ENCODE data around the gene DOCK9.

Gene DOCK9

DNA sequence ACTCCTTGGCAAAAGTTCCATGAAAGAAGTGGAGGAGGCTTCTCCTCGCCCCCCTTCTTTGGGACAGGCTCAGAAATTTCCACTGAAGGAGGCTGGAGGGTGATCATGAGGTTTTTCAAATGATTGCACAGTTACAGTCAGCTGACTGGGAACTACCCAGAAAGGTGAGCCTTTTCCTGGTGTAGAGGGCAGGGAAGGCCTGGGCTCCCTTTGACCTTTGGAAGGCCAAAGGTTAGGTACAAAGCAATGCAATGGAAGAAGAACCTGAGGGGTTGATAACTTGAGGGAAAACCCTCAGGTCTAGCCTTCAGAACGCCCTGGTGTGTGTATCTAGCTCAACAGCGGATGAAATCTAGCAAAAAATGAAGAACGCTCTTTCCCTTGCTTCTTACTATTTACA lies 175.3 kb downstream of the DOCK9 start:
- in situ Hi-C loops (cut with MboI; ENCODE audit: low sequenced_read_pairs): no loop called here

DNA sequence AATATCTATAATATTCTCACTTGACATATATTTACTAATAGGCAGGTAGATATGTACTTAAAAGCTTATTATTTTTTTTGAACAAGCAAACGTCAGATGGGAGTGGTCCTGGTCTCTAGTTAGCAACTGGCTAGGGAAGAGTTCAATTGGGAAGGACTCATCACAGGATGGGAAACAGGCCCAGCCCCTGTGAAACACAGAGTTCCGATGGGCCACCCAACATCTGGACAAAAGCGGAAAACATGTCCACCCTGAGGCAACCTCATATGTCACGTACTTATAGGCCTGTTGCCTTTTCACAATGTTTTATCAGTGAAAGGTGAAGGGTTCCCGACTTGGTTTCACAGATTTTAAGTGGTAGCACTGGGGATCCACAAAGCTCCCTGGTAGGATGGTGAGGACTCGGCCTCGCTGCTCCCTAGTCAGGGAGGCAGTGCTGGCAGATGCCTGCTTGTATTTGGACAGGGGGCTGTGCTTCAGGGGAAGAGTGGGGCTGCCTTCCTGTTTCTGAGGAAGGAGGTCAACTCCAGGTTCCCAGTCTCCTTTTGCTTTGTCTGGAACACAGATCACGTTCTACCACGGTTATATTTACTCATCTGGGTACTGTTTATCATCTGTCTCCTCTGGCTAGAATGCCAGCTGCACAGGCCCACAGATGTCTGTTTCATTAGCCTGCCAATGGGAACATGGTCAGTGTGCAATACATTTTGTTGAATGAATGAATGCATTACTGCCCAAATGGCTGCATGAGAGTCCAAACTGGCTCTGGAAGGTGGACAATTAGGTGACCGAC lies 176.0 kb downstream of the DOCK9 start:
- in situ Hi-C loops (cut with MboI; ENCODE audit: low sequenced_read_pairs): no loop called here

DNA sequence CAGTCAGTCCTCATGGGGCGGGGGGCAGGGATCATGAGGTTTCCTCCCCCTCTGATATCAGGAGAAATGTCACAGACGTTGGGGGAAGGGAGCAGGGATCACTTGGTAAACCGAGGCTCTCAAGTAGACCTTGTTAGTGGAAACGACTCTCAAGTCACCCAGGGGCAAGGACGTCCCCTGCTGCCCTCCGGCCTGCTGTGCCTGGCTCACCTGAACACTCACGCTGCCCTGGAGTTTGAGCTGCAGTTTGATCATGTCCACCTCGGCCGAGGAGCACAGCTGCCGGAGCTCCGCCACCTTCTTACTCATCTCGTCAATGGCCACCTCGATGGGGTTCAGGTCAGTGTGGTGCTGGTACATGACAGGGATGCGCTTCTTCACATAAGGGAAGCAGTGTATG lies 177.8 kb downstream of the DOCK9 start:
- in situ Hi-C loops (cut with MboI; ENCODE audit: low sequenced_read_pairs): no loop called here

DNA sequence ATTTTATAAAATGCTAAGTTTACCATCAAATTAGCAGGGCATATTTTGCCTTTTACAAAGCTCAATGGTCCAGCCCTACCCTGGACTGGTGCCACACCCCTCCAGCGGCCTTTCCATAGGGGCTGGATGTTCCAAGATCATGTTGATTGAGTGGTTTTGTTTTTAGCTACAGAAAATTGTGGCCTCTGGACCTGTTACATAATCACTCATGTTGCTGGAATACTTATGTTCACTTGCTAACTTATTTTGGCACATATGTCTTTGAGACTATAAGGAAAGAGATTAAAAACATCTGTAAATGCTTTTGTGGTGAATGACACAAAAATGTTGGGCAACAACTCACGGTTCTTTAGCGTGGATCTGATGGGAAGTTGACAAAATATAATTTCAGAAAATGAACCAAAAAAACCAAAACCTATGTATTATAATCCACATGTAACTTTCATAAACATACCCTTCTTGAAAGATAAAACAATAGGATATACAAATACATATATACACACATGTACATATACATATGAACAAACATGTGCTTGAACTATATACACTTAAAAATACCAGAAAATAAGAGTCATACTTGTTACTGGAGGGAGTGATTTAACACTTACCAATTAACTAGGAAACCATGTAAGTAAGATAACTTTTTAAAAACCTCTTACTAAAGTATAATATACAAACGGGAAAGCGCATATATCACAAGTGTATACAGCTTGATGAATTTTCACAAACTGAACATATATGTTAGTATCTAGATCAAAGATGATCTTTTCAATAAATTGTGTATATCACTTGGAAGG lies 178.8 kb downstream of the DOCK9 start:
- in situ Hi-C loops (cut with MboI; ENCODE audit: low sequenced_read_pairs): no loop called here

DNA sequence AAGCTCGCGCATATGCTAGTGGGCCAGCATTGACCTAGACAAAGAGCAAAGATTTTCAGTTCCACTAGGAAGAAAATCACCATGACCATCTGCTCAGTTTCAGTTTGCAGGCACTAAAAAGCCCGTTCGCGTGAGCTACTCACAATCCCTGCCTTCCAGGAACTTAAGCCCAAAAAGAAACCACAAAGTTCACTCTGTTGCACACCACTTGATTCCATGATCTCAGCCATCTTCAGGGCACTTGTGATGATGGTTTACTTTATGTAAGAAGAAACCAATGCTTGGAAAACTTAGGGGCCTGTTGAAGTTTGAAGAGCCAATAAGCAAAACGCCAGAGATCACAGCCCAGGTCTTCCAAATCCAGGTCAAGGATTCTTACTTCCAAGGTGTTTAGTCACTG lies 180.4 kb downstream of the DOCK9 start:
- in situ Hi-C loops (cut with MboI; ENCODE audit: low sequenced_read_pairs): no loop called here

DNA sequence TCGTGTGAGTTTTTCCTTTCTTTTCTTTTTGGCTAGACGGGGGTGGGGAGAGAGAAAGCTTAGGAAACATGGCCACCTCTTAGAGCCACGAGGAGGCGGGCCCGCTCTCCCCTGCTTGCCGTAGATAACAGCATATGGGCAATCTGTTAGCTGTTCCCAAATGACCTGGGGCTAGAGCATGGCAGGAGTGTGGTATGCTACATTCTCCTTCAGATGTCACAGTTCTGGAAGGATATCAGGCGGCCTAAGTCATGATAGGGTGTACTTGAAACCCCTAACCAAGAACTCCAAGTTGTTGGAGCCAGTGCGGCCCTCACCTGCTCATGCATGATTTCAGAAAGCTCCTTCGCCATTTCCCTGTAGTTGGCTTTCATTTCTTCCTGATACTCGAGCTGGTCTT lies 181.1 kb downstream of the DOCK9 start:
- in situ Hi-C loops (cut with MboI; ENCODE audit: low sequenced_read_pairs): no loop called here

DNA sequence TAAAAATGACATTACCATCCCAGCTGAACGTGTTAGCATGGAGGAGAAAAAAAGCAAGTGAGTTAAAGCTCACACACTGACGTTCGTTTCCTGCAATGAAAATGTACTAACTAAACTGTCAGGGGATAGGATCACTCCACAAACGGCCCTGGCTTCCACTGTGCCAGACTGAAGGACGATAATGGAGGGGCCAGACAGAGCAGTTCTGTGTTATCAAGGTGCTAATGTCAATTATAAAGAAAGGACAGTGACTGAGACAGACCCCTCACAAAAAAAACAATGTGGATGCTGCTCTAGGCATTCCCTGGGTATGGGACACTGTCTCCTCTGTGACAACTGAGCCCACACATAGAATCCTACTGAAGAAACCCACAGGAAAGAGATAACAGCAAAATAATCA lies 181.7 kb downstream of the DOCK9 start:
- in situ Hi-C loops (cut with MboI; ENCODE audit: low sequenced_read_pairs): no loop called here

DNA sequence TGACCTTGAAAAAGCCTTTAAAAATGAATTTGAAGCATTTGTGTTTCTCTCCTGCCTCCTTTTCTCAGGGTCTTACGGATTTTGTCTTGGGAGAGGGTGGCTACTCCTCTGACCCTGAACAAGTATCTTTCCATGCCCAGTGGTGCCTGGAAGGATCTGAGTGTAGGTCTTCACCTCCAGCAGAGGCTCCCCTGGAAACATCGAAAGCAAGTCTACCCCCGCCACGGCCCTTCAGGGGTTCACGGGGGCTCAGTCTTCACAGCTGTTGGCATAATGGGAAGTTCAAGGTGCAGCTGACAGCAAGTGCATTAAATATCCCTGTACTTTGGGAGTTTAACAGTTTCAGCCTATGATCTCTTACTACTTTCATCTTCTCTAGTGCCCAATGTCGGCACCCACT lies 182.6 kb downstream of the DOCK9 start:
- in situ Hi-C loops (cut with MboI; ENCODE audit: low sequenced_read_pairs): no loop called here

DNA sequence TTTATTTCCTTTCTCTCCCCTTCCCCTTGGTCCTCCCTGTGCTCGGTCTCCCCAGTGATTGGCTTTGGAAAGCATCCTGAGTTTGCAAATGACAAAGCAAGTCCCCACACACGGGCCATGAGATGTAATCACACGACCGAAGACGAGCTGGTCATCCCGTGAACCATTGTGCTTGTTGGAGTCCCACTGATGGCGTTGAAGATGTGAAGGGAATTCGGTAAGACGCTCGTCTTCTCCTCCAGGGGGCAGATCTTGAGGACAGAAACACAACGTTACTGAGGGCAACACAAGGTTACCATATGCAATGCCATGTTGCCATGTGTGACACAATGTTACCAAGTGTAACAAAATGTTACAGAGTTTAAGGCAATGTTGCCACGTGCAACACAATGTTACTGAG lies 183.4 kb downstream of the DOCK9 start:
- in situ Hi-C loops (cut with MboI; ENCODE audit: low sequenced_read_pairs): no loop called here

DNA sequence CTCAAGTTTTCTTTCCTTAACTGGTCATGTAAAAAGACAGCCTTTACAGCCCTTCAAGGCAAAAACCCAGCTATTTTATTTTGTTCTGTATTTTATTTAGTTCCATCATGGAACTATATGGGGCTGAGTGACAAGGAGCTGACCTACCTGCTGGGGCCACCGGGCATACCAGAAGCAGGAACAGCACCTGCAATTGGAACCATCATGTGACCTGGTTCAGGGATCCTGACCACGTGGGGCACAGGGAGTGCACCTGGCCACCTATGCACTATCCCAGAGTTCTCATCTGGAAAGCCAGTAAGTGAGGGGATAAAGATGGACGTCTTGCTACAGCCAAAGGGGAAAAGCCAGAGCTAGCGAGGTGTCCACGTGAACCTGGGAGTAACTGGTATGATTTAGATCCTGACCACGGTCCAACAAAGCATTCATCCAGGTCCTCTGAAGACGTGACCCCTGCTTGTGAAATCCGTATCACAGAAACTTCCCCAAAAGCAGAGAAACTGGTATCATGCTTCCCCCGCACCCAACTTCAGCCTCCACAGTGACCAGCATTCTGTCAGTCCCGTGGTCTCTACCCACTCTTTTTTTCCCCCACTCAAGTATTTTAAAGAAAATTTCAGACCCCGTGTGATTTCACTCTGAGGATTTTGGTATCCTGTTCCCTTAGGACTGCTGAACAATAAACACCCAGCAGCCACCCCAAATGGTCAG lies 184.9 kb downstream of the DOCK9 start:
- in situ Hi-C loops (cut with MboI; ENCODE audit: low sequenced_read_pairs): no loop called here

DNA sequence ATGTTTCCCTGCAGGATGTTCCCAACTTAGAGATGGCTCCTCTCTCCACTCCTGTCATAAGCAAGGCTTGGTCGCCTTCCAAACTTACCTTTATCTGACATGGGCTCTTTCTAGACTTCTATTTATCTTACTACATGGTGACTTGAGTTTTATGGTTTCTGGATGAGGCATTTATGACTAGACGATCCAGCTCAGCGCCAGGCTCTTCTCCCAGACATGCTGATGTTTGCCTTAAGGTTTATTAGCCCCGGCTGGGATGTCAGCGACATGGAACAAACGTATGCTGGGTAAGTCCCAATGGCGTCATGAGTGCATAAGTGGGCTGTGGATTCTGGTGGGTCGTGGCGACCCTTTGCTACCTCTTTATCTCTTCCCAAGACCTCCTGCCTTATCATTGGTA lies 185.5 kb downstream of the DOCK9 start:
- in situ Hi-C loops (cut with MboI; ENCODE audit: low sequenced_read_pairs): no loop called here

DNA sequence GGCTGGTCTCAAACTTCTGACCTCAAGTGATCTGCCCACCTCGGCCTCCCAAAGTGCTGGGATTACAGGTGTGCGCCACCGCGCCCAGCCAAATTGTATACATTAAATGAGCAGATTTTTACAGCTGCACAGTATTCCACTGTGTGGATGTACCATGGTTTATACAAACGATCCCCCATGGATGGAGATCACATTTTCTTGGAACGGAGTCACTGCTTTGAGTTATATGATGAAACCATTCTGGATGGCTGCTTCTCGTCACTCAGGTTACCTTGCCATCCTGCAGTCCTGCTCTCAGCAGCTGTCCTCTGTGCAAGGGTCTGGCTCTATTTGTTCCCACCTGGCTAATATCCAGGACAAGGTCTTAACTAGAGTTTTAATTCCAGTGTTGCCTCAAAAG lies 186.3 kb downstream of the DOCK9 start:
- in situ Hi-C loops (cut with MboI; ENCODE audit: low sequenced_read_pairs): no loop called here

DNA sequence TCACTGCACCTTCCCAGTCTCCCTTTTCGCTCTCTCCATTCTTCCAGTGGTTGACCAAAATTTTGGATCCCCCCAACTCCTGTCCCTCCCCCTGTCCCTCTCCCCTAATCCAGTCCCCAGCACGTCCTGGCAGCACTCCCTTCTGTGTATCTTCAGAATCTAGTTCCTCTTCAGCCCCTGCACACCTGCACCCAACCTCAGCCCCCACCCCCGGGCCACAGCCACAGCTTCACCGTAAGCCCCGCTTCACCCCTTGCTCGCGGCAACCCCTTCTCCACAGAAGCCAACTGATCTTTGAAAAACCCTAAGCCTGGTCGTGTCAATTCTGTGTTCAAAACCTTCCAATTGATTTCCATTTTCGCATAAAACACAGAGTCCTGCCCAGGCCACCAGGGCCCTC lies 189.9 kb downstream of the DOCK9 start:
- in situ Hi-C loops (cut with MboI; ENCODE audit: low sequenced_read_pairs): no loop called here

DNA sequence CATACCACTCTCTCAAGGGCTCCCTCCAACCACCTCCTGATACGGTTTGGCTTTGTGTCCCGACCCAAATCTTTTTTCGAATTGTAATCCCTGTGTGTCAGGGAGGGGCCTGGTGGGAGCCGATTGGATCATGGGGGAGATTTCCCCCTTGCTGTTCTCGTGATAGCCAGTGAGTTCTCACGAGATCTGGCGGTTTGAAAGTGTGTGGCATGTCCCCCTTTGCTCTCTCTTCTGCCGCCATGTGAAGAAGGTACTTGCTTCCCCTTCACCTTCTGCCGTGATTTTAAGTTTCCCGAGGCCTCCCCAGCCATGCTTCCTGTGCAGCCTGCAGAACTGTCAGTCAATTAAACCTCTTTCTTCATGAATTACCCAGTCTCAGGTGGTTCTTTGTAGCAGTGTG lies 190.7 kb downstream of the DOCK9 start:
- in situ Hi-C loops (cut with MboI; ENCODE audit: low sequenced_read_pairs): no loop called here

DNA sequence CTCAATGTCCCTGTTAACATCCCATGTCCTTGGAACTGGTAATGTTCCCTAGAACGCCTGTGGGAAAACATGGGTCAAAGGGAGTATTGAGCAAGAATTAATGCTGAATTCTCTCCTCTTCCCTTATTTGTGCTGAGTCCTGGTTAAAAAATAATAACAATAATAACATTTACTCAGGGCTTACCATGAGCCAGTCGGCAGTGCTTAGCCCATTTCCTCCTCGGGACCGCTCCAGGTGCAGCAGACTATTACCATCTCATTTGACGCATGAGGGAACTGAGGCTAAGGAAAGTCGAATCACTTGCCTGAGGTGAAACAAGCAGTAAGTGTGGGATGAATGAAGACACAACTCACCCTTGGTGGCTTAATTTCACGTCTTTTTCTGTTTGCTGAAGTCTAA lies 191.8 kb downstream of the DOCK9 start:
- in situ Hi-C loops (cut with MboI; ENCODE audit: low sequenced_read_pairs): no loop called here

DNA sequence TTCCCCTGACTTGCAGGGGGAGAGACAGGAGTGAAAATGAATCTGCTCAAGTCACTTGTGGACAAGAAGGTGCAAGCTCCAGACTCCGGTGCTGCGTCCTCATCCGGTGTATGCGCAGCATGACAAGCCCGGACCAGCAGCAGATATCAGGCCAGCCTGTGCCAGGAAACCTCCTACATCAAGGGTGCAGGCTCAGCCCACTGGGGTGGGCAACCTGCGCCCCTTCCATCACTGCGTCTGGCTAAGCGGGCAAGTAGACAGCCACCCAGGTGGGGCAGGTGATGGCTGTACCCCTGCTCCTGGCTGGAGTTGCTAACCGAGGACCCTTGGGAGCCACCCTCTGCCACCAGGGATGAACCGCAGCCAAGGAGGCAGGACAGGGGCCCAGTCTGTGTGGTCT lies 192.5 kb downstream of the DOCK9 start:
- in situ Hi-C loops (cut with MboI; ENCODE audit: low sequenced_read_pairs): no loop called here

DNA sequence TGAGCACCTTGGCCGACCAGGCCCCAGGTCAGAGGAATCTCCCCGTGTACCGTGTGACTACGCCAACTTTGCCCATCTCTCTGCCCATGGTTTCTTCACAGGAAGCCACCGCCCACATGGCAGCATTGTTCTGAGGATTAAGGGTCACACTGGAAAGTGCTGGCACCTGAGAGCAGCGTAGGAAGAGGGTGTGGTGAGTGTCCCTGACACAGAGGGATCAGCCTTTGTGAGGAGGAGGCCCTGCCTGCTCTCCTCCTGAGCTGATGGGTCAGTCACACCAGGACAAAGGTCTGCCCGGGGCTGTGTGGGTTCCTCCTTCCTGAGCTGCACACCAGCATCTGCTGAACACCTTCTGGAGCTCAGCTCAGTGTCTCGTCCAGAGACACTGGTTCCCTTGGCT lies 193.2 kb downstream of the DOCK9 start:
- in situ Hi-C loops (cut with MboI; ENCODE audit: low sequenced_read_pairs): no loop called here

DNA sequence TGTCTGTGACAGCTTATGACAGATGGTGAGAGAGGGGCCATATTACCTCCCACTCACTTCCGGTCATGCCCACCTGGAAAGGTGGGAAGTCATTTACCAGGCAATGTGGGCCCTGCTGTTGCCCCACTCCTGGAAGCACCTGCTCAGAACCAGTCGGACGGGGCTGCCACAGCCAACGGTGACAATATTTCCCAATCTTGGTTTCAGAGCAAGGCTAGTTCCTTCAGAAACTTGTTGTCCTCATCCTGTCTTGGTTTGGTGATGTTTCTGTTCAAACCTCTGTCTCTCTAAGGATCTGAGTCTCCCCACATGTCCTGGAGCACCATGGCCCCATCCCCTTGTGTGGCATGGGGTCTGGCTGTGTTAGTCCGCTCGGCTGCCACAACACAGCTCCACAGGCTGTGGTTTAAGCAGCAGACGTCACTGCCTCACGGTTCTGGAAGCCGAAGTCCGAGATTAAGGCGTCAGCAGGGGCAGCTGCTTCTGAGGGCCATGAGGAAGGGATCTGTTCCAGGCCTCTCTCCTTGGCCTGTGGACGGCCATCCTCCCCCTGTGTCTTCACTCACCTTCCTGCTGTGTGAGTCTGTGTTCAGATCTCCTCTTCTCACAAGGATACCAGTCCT lies 193.9 kb downstream of the DOCK9 start:
- in situ Hi-C loops (cut with MboI; ENCODE audit: low sequenced_read_pairs): no loop called here

DNA sequence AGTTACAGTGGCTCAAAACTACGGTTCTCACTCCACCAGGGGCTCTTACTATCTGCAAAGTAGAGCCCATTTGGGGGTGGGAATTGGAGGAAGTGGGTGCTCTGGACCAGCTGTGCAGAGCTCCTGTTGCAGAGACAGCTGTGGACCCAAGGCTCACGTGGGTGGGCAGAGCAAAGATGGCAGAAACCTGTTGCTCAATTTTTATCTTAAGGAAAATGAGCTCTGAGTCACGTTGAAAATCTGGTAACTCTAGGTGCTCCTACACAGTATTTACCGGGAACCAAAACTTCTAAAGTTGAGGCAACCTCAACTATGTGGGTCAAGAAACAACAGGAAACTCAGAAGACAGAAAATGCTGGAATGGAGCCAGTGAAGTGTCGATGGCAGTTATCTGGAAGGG lies 195.2 kb downstream of the DOCK9 start:
- in situ Hi-C loops (cut with MboI; ENCODE audit: low sequenced_read_pairs): no loop called here

DNA sequence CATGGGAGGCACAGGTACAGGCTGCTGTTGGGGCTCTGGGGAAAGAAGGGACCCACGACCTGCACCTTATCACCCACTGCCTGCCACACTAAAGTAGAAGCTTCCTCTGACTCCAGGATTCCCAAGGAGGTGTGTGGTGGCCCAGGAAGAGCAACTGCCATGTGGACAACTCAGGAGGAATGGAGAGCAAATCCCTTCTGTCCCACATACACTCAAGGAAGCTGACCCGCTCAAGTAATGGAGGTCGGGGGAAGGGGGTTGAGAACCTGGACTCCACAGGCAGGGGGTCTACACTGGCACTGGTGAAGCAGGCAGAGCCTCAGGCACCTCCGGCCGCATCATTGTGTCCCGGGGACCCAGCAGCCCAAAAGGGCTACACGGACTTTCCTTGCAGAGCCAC lies 196.0 kb downstream of the DOCK9 start:
- in situ Hi-C loops (cut with MboI; ENCODE audit: low sequenced_read_pairs): no loop called here

DNA sequence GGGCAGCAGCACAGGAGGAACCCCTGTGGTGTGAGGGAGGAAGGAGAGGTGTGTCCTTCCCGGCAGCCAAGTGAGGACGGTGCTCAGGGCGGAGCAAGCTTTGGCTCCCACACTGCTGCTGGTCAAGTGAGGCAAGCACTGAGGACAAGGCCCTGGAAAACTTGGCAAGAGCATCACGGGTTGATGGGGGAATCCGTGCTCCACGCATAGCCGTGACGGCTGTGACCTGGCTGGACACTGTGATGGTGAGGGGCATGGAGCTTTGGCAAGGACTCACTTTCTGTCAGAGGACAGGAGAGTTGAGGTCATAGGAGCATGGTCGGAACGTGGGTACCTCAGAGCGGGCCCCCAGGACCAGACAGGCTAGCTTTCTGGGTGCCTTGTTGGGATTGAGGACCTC lies 196.4 kb downstream of the DOCK9 start:
- in situ Hi-C loops (cut with MboI; ENCODE audit: low sequenced_read_pairs): no loop called here

Data from HL-60/S4 (cell line).